Mesenchymal stem cell (in vitro differentiated cells and primary cell): ENCODE measurements around the gene PCAT6.

Experiments used
- DNase-seq: peaks from one replicate; pipeline ENCODE4 v3.0.0-alpha.2; 2013
- H2AFZ ChIP-seq: one replicate; pipeline ENCODE4 v1.6.1; 2013; ENCODE audit warnings: low read depth, mild to moderate bottlenecking, control low read depth, inconsistent platforms, low read length, moderate library complexity
- H2AK5ac ChIP-seq: 2 replicates; pipeline ENCODE4 v1.6.1; 2013; ENCODE audit warnings: low read length, moderate library complexity, mild to moderate bottlenecking, inconsistent platforms; ENCODE audit not compliant: severe bottlenecking
- H2BK120ac ChIP-seq: one replicate; pipeline ENCODE4 v1.6.1; 2013; ENCODE audit warnings: low read depth, mild to moderate bottlenecking, inconsistent platforms, low read length, moderate library complexity
- H2BK12ac ChIP-seq, 2 experiments: one replicate each; pipeline ENCODE4 v1.6.1; 2013; ENCODE audit warnings: inconsistent platforms in 2 of 2, low read length in 2 of 2, mild to moderate bottlenecking in 2 of 2, moderate library complexity in 2 of 2, control low read depth in 1 of 2
- H2BK15ac ChIP-seq: one replicate; pipeline ENCODE4 v1.6.1; 2013; ENCODE audit warnings: mild to moderate bottlenecking, low read depth, inconsistent platforms; ENCODE audit not compliant: poor library complexity, severe bottlenecking
- H2BK5ac ChIP-seq: 2 replicates; pipeline ENCODE4 v1.6.1; 2013; ENCODE audit warnings: low read depth, mild to moderate bottlenecking, low read length, control low read depth, inconsistent platforms; ENCODE audit not compliant: poor library complexity, severe bottlenecking
- H3K14ac ChIP-seq, 2 experiments: one replicate each; pipeline ENCODE4 v1.6.1; 2013; ENCODE audit warnings: inconsistent platforms in 2 of 2, low read length in 2 of 2, control low read depth in 1 of 2, mild to moderate bottlenecking in 1 of 2, moderate library complexity in 1 of 2
- H3K18ac ChIP-seq, 2 experiments: one replicate each; pipeline ENCODE4 v1.6.1; 2013; ENCODE audit warnings: inconsistent platforms in 2 of 2, low read length in 2 of 2, control low read depth in 1 of 2, low read depth in 1 of 2, mild to moderate bottlenecking in 1 of 2
- H3K23ac ChIP-seq, 2 experiments: one replicate each; pipeline ENCODE4 v1.6.1; 2013; ENCODE audit warnings: inconsistent platforms in 2 of 2, low read length in 2 of 2, mild to moderate bottlenecking in 2 of 2, moderate library complexity in 2 of 2, control low read depth in 1 of 2
- H3K27ac ChIP-seq: 2 replicates; pipeline ENCODE4 v1.5.1; 2013; ENCODE audit warnings: mild to moderate bottlenecking, moderate library complexity, low read length, control low read depth, inconsistent platforms; ENCODE audit not compliant: poor library complexity, severe bottlenecking
- H3K27me3 ChIP-seq, 2 experiments: 2 replicates each; pipeline versions ENCODE4 v1.6.1 to v1.7.0; 2013; ENCODE audit warnings: low read length in 2 of 2, mild to moderate bottlenecking in 2 of 2, moderate library complexity in 2 of 2, control low read depth in 1 of 2, inconsistent platforms in 1 of 2; ENCODE audit not compliant: control insufficient read depth in 1 of 2, insufficient read depth in 1 of 2
- H3K36me3 ChIP-seq, 2 experiments: 2 replicates each; pipeline versions ENCODE4 v1.6.1 to v1.7.0; 2013; ENCODE audit warnings: low read length in 2 of 2, control low read depth in 1 of 2, inconsistent platforms in 1 of 2, low read depth in 1 of 2, mild to moderate bottlenecking in 1 of 2; ENCODE audit not compliant: insufficient read depth in 2 of 2, control insufficient read depth in 1 of 2
- H3K4ac ChIP-seq, 2 experiments: one replicate each; pipeline ENCODE4 v1.6.1; 2013; ENCODE audit warnings: inconsistent platforms in 2 of 2, low read length in 2 of 2, mild to moderate bottlenecking in 2 of 2, moderate library complexity in 2 of 2, control low read depth in 1 of 2, low read depth in 1 of 2
- H3K4me1 ChIP-seq: 2 replicates; pipeline ENCODE4 v1.6.1; 2013; ENCODE audit warnings: low read depth, low read length, control low read depth; ENCODE audit not compliant: control insufficient read depth, insufficient read depth
- H3K4me2 ChIP-seq: 2 replicates; pipeline ENCODE4 v1.6.1; 2013; ENCODE audit warnings: low read length, mild to moderate bottlenecking, inconsistent platforms; ENCODE audit not compliant: poor library complexity, severe bottlenecking
- H3K4me3 ChIP-seq, 2 experiments: 2 replicates each; pipeline versions ENCODE4 v1.5.1 to v1.7.0; 2013; ENCODE audit warnings: low read length in 2 of 2, mild to moderate bottlenecking in 2 of 2, control low read depth in 1 of 2, low read depth in 1 of 2; ENCODE audit not compliant: insufficient read depth in 1 of 2
- H3K79me1 ChIP-seq: replicated peaks from 2 replicates; pipeline ENCODE4 v1.6.1; 2013; ENCODE audit warnings: mild to moderate bottlenecking, control low read depth, low read length, inconsistent platforms; ENCODE audit not compliant: poor library complexity, severe bottlenecking
- H3K9ac ChIP-seq: 2 replicates; pipeline ENCODE4 v1.7.0; 2013; ENCODE audit warnings: mild to moderate bottlenecking, low read length, moderate library complexity
- H3K9me3 ChIP-seq: 2 replicates; pipeline ENCODE4 v1.7.0; 2013; ENCODE audit warnings: mild to moderate bottlenecking, low read length; ENCODE audit not compliant: control insufficient read depth
- H4K8ac ChIP-seq: one replicate; pipeline ENCODE4 v1.6.1; 2013; ENCODE audit warnings: inconsistent platforms, mild to moderate bottlenecking, low read length, moderate library complexity
- H4K91ac ChIP-seq: one replicate; pipeline ENCODE4 v1.6.1; 2013; ENCODE audit warnings: mild to moderate bottlenecking, low read length, inconsistent platforms
- WGBS: methylation state at CpG from one replicate; pipeline ENCODE4 v1.1.7; 2013; ENCODE audit warnings: mixed read lengths; 5-methylcytosine and 5-hydroxymethylcytosine counted together

The PCAT6 gene

DNA sequence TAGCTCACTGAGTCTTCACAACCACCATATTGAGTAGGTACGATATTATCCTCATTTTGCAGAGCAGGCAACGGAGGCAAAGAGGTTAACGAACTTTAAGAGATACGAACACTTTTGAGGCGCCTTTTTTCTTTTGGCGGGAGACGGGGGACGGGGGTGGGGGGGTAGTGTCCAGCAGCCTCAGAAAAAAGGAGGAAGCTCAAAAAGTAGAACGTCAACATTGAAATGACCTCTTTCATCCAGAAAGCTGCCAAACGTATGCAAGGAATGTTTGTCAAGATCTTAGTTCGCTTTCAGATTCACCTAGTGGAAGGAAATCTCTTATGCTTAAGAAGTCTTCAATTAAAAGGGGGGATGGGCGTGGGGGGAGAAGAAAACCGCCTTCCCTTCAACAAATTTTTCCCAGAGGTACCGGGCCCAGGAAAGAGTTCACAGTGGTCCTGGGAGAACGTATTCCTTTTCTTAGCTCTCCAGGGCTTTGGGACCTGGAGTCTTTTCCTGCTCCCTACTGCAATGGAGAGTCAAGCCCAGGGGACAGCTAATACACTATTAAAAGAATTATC, 1.1 kb upstream of the PCAT6 start:
- Histone ChIP-seq H2AK5ac (no peak overlapping the region), H2BK5ac (no peak overlapping the region), H3K9ac (peak overlapping the region; percentile 93), H3K27me3 (no peaks in the 10 kb centered on the region), H2BK12ac (no peak overlapping the region), H3K14ac (no peak overlapping the region), H3K36me3 (no peaks in the 10 kb centered on the region), H3K27ac (no peak overlapping the region), H3K4me3 (peak overlapping the region in 1 of 2 experiments; percentile 97), H3K4me1 (peaks cover 15% of the 10 kb centered on the region), H2BK15ac (no peak overlapping the region), H3K4ac (no peak overlapping the region), H3K4me2 (no peak overlapping the region), H4K8ac (no peak overlapping the region), H2AFZ (no peak overlapping the region), H3K9me3 (no peaks in the 10 kb centered on the region), H3K79me1 (peaks cover 11% of the 10 kb centered on the region), H2BK120ac (no peak overlapping the region), H3K23ac (no peak overlapping the region), H4K91ac (no peak overlapping the region), H3K18ac (no peak overlapping the region)
- WGBS, result 56% methylated on average over 15 of the region's 15 CpGs
- no peak for DNase-seq

- Histone ChIP-seq H3K36me3 (no peaks in the 10 kb centered on the region), H4K8ac (peak overlapping the region; percentile 16), H2BK12ac (no peak overlapping the region), H3K4ac (peak overlapping the region in 1 of 2 experiments; percentile 85), H2AK5ac (no peak overlapping the region), H3K4me2 (peak overlapping the region; percentile 35), H3K79me1 (peaks cover 11% of the 10 kb centered on the region), H3K4me3 (peak overlapping the region; percentile 64 to 97), H3K14ac (no peak overlapping the region), H3K4me1 (peaks cover 15% of the 10 kb centered on the region), H3K18ac (peak overlapping the region in 1 of 2 experiments; percentile 43), H2BK5ac (no peak overlapping the region), H2BK15ac (no peak overlapping the region), H3K27ac (peak overlapping the region; percentile 39), H3K9me3 (no peaks in the 10 kb centered on the region), H2AFZ (peak overlapping the region; percentile 15), H3K9ac (peak overlapping the region; percentile 93), H4K91ac (no peak overlapping the region), H2BK120ac (no peak overlapping the region), H3K23ac (no peak overlapping the region), H3K27me3 (no peaks in the 10 kb centered on the region)
- DNase-seq, result no peak
- WGBS, result 13% methylated on average over 9 of the region's 13 CpGs
Measured at GRCh38 chr1:202810193-202810614, 550 bp upstream of the PCAT6 start.

DNA sequence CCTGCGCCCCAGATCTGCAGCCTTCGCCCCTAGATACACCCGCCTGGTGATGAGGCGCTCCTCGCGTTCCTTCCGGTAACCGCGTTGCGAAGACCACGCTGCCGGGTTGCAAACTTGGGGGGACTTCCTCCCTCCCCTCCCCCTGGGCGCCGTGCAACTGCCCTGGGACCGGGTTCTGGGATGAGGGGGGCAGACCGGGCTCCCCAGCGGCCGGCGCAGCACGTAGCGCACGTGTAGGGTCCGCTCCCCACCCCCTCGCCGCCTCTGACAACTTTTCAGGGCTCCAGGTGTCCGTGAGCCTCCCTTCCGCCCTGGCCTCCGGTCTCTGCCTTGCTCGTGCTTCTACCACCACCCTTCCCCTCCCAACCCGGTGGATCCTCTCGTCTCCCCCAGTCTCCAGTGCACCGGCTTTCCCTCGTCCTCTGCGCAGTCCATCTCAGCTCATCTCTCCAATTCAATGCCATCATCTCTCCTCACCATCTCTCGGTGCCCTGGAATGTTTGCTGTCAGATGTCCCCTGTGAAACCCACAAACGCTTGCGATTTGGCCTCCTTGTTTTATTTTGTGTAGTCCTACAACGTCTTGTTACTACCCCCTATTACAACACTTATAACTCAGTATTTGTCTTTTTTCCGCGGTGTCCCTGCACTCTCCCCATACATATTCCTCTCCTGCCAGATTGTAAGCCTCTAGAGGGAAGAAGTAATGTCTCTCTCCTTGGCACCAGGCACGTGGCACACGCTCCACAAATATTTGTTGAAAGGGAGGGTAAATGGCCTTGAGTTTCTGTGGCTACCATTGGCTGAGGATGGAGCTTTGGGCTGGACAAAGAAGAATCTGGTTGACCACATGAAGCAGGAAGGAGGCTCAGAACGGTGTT, 782 bp downstream of the PCAT6 start:
- H4K8ac ChIP-seq, result peak overlapping the region; percentile 98
- WGBS, result 9% methylated on average over 43 of the region's 43 CpGs

More for the DNA sequence above, 782 bp downstream of the PCAT6 start:
- Histone ChIP-seq H3K4me1 (peaks cover 15% of the 10 kb centered on the region), H3K23ac (peak overlapping the region in 1 of 2 experiments; percentile 66), H3K4me3 (peak overlapping the region; percentile 84 to 97), H3K14ac (peak overlapping the region; percentile 76 to 94), H3K4ac (peak overlapping the region; percentile 85 to 92), H4K91ac (peak overlapping the region; percentile 90), H2AK5ac (peak overlapping the region; percentile 8), H3K9ac (peak overlapping the region; percentile 93), H2BK12ac (peak overlapping the region; percentile 43 to 79), H3K4me2 (peak overlapping the region; percentile 100), H2AFZ (peak overlapping the region; percentile 75), H3K27ac (peak overlapping the region; percentile 17), H3K9me3 (no peaks in the 10 kb centered on the region), H2BK120ac (peak overlapping the region; percentile 87), H2BK15ac (peak overlapping the region; percentile 57), H2BK5ac (no peak overlapping the region), H3K18ac (peak overlapping the region; percentile 97 to 99), H3K27me3 (peaks cover 4 to 6% of the 10 kb centered on the region in 2 experiments), H3K36me3 (no peaks in the 10 kb centered on the region), H3K79me1 (peaks cover 11% of the 10 kb centered on the region)
- peak; percentile 22 for DNase-seq
